Neural progenitor cell (in vitro differentiated cells): ENCODE results near the gene MYOM1.

Experiments used
- CTCF ChIP-seq: fragments of 200-600 bp; sonication (generic); IDR thresholded peaks from 2 replicates; pipeline ENCODE4 v1.5.1; 2017; ENCODE audit warnings: antibody characterized with exemption, mild to moderate bottlenecking
- EZH2phosphoT487 ChIP-seq: fragments of 200-600 bp; sonication (generic); IDR thresholded peaks from 2 replicates; pipeline ENCODE4 v1.6.1; 2017; ENCODE audit warnings: antibody characterized with exemption

GRCh38 chr18:3246635-3247239, 27.0 kb upstream of the MYOM1 start:
- no peak for TF ChIP-seq CTCF
- no peak for TF ChIP-seq EZH2phosphoT487
